Measurements from ENCODE around the gene AFTPH.
A peak's percentile ranks its signal among the peaks of the same experiment; 100 is the strongest.

AFTPH gene

GRCh38 chr2:64481665-64482064 lies 42.5 kb upstream of the AFTPH start:
- no peak overlapping the region for H3K4me3 ChIP-seq (ENCODE audit: low read length)
- no peak for DNase-seq (ENCODE audit: low read depth)
- no peak for TF ChIP-seq CTCF (IDR thresholded peaks at IDR 0.05; ENCODE audit: insufficient read depth, low read depth, low read length, missing control alignments)

GRCh38 chr2:64482243-64482642 lies 41.9 kb upstream of the AFTPH start:
- no peak overlapping the region for H3K4me3 ChIP-seq (ENCODE audit: low read length)
- DNase-seq (ENCODE audit: low read depth): no peak
- TF ChIP-seq CTCF (IDR thresholded peaks at IDR 0.05; ENCODE audit: insufficient read depth, low read depth, low read length, missing control alignments): no peak

GRCh38 chr2:64482765-64483504 lies 41.2 kb upstream of the AFTPH start:
- H3K4me3 ChIP-seq (ENCODE audit: low read length): no peak overlapping the region
- peak; percentile 81 for DNase-seq (ENCODE audit: low read depth)
- no peak for TF ChIP-seq CTCF (IDR thresholded peaks at IDR 0.05; ENCODE audit: insufficient read depth, low read depth, low read length, missing control alignments)

GRCh38 chr2:64485331-64485730 lies 38.8 kb upstream of the AFTPH start:
- no peak for TF ChIP-seq CTCF (IDR thresholded peaks at IDR 0.05; ENCODE audit: insufficient read depth, low read depth, low read length, missing control alignments)
- peak; percentile 47 for DNase-seq (ENCODE audit: low read depth)
- no peak overlapping the region for H3K4me3 ChIP-seq (ENCODE audit: low read length)

- H3K4me3 ChIP-seq (ENCODE audit: low read length): no peak overlapping the region
- DNase-seq (ENCODE audit: low read depth): peak; percentile 93
- no peak for TF ChIP-seq CTCF (IDR thresholded peaks at IDR 0.05; ENCODE audit: insufficient read depth, low read depth, low read length, missing control alignments)
These were observed 38.2 kb upstream of the AFTPH start for GRCh38 chr2:64485961-64486360.

- no peak for TF ChIP-seq CTCF (IDR thresholded peaks at IDR 0.05; ENCODE audit: insufficient read depth, low read depth, low read length, missing control alignments)
- DNase-seq (ENCODE audit: low read depth): no peak
These were observed 36.7 kb upstream of the AFTPH start for GRCh38 chr2:64487256-64488049.

More at GRCh38 chr2:64487256-64488049, 36.7 kb upstream of the AFTPH start:
- H3K4me3 ChIP-seq (ENCODE audit: low read length): no peak overlapping the region
